OCI-M2 (cell line): ENCODE data around the gene SHANK2.
"Not testable (repeated sequence)": the region's sequence is repeated elsewhere in the genome, so short reads cannot be mapped to it uniquely, and the experiment has no call there.

ENCODE experiments used
- DNase-seq: peaks from one replicate; lab custom pipeline; 2025; ENCODE audit not compliant: unreplicated experiment; lab: John Stamatoyannopoulos, UW

SHANK2 gene

DNA sequence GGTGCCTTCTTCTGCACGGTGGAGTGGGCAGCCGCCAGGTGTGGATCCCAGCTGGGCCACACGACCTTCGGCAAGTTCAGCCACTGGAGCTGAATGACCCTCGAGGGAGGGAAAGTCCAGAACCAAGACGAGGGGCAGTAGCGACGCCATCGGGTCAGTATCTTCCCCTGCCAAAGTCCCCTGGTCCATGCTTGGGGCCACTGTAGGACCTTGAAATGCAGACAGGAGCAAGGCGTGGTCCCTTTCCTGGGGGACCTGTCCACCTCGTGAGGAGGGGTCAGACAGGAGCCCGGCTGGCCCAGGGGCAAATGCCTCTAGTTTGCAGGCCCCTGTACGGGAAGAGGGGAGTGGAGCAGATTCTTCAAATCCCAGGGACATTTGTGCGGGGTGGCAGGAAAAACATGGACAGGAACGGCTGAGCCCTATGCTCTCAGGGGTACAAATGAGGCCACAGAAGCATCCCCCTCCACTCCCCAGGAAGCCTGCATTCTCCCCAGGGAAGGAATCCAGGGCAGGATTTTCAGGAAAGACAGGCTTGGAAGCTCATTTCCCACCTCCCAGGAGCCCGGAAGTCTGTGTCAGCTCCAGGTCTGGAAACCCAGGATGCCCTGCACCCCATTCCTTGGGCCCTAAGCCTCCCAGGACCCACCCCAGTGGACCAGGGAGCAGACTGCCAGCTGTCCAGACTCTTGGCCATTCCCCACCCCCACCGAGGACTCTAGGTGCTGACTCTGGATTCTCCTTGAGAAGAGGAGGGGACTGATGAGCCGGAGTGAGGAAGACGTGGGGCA lies 6.6 kb downstream of the SHANK2 start:
- DNase-seq, result no peak

DNA sequence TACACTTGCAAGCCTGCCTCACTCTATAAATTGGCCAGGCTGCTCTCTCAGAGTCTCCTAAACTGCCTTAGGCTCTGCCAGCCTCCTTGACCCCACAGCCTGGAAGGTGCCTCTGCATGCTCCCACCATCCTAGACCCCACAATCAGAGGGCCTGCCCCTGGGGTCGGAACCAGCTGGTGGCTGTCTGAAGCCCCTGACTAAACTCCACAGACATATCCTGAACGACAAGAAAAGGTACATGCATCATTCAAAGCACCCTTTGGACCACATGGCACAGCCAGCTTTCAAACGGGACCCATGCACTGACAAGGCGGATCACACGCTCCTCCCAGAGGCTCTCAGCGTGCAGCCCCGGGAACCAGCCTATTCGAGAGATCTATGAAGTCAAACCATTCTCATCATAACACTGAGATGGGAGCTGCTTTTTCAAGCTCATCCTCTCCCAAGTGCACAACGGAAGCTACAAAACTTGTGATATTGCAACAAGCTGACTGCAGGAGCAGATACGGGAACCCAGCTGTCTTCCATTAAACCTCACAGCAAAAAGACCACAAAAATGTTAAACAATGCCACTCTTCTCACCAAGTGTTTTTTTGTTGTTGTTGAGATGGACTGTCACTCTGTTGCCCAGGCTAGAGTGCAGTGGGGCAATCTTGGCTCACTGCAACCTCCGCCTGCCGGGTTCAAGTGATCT lies 8.1 kb downstream of the SHANK2 start:
- no peak for DNase-seq

DNA sequence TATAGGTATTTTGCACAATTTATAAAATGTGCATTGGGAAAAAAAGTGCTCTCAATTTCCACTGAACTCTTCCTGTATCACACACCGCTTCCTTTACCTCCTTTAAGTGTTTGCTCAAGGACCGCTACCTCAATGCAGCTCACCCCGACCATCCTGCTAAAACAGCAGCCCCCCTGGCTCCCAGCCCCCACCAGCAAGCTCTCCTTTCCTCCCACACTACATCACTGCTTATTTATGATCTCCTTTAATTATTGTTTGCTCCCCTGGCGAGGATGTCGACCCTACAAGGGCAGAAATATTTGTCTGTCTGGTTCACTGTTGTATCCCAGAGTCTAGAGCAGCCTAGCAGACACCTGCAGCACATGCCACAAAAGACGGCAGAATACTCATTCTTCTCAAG lies 10.0 kb downstream of the SHANK2 start:
- DNase-seq, result no peak

- DNase-seq, result no peak
These were observed 10.6 kb downstream of the SHANK2 start for GRCh38 chr11:71241721-71242259.

- DNase-seq, result no peak
These were observed 11.3 kb downstream of the SHANK2 start for GRCh38 chr11:71240865-71241691.

- DNase-seq, result no peak
These were observed 12.2 kb downstream of the SHANK2 start for GRCh38 chr11:71240061-71240690.

- DNase-seq, result no peak
These were observed 12.8 kb downstream of the SHANK2 start for GRCh38 chr11:71239581-71239980.

GRCh38 chr11:71238941-71239340 lies 13.4 kb downstream of the SHANK2 start:
- no peak for DNase-seq

- DNase-seq, result no peak
These were observed 14.0 kb downstream of the SHANK2 start for GRCh38 chr11:71238285-71238875.

- no peak for DNase-seq
These were observed 14.5 kb downstream of the SHANK2 start for GRCh38 chr11:71237853-71238252.

GRCh38 chr11:71236836-71237475 lies 15.4 kb downstream of the SHANK2 start:
- no peak for DNase-seq

GRCh38 chr11:71235719-71236118 lies 16.7 kb downstream of the SHANK2 start:
- no peak for DNase-seq

GRCh38 chr11:71233896-71234852 lies 18.2 kb downstream of the SHANK2 start:
- DNase-seq, result not testable (repeated sequence)

- DNase-seq, result no peak
These were observed 20.0 kb downstream of the SHANK2 start for GRCh38 chr11:71232364-71232763.

- no peak for DNase-seq
These were observed 23.4 kb downstream of the SHANK2 start for GRCh38 chr11:71228961-71229360.

- DNase-seq, result no peak
These were observed 25.2 kb downstream of the SHANK2 start for GRCh38 chr11:71227058-71227659.

- DNase-seq, result no peak
These were observed 28.4 kb downstream of the SHANK2 start for GRCh38 chr11:71223671-71224660.
